Stimulated activated CD4-positive, alpha-beta T cell treated with anti-CD3 and anti-CD28 coated beads, Interleukin-1b, Interleukin-23, amount 100 ng/mL, for 24 hours (primary cell): ENCODE measurements around the gene RANBP17.
"Not testable (repeated sequence)": the region's sequence is repeated elsewhere in the genome, so short reads cannot be mapped to it uniquely, and the experiment has no call there.

Experiments used
- DNase-seq, 4 experiments: peaks; one replicate each; pipeline ENCODE4 v3.0.0-alpha.2; 2020; ENCODE audit warnings: low read depth in 4 of 4, low spot score in 1 of 4

The RANBP17 gene

DNA sequence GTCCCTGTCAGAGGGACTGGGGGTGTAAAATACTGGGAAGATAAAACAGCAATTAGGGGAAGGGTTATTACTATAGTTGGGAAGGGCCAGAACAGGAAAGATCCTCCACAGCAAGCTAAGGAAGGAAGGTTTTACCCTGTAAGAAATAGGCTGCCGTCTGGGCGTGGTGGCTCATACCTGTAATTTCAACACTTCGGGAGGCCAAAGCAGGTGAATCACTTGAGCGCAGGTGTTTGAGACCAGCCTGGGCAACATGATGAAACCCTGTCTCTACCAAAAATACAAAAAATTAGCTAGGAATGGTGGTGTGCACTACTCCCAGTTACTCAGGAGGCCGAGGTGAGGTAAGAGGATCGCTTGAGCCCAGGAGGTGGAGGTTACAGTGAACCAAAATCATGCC is 282.1 kb downstream of the RANBP17 start:
- DNase-seq, result no peak

GRCh38 chr5:171149333-171149732 is 287.5 kb downstream of the RANBP17 start:
- no peak for DNase-seq

GRCh38 chr5:171149772-171150171 is 288.0 kb downstream of the RANBP17 start:
- no peak for DNase-seq

GRCh38 chr5:171152382-171152781 is 290.6 kb downstream of the RANBP17 start:
- no peak for DNase-seq

GRCh38 chr5:171155621-171156020 is 293.8 kb downstream of the RANBP17 start:
- no peak for DNase-seq

DNA sequence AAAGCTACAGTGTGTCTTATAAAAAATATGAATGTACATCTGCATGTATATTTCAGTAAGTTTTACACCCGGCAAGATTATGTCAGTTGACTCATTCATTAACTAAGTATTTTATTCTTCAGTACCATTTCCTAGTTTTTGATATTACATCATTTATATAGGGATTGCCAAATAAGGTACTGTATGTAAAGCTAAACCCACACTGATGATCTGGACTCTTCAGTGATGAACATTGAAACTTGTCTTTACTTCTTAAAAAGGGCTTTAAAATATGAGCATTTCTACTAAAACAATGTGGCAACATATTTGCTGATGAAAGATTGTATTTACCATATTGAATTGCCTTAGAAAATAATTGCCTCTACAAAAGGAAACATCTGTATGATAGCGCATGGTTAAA is 295.5 kb downstream of the RANBP17 start:
- DNase-seq, result no peak

GRCh38 chr5:171157775-171158174 is 296.0 kb downstream of the RANBP17 start:
- no peak for DNase-seq

GRCh38 chr5:171158581-171158980 is 296.8 kb downstream of the RANBP17 start:
- DNase-seq, result no peak

- DNase-seq, result no peak
These were observed 300.3 kb downstream of the RANBP17 start for GRCh38 chr5:171162165-171162564.

GRCh38 chr5:171162596-171162995 is 300.8 kb downstream of the RANBP17 start:
- no peak for DNase-seq

DNA sequence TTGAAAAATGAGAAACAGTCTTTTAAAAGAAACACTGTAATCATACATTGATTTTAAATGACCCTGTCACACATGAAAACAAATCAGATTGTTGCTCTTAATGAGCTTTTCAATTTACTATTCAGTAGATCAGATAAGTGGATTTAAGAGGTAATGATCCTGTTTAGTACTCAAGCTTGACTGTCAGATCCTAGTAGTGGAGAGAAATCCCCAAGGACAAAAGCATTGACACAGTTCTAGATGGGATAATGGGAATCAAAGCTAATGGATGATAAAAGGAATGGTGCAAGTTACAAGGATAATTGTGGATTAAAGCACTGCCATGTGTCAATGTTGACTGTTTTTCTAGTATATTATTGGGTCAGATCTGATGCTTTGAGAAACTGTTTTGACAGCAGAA is 304.9 kb downstream of the RANBP17 start:
- DNase-seq, result no peak

DNA sequence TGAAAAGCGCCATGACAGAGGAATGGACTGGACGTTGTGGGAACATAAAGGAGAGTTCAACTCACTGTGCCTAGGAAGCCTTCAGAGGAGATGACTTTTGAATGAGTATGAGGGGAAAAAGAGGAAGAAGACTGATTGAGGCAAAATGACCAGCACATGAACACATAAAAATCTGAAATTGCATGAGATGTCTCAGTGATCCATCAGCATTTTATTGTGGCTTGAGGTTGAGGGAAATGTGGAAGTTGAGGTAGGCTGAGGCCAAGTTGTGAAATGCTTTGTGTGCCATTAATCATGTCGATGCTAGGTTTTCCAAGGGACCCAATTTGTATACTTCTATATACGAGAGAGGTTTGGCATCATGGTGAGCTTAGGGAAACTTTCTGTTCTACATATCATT is 306.4 kb downstream of the RANBP17 start:
- no peak for DNase-seq

- not testable (repeated sequence) for DNase-seq
These were observed 313.1 kb downstream of the RANBP17 start for GRCh38 chr5:171174960-171175359.

DNA sequence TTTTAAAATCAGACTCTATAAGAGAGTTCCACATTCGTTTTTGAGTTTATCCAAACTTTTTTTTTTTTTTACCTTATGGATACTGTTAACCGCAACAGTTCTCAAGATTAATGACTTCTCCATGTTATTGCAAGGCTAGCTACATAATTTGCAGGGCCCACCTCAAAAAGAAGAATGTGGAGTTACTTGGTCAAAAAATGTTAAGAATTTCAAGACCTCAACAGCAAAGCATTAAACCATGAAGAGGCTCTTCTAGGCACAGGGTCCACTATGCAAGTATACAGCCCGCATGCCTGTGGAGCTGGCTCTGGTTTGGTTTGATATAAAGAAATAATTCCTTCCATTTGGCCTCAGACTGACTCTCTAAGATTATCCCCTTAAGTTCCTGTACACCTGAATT is 313.9 kb downstream of the RANBP17 start:
- no peak for DNase-seq

- DNase-seq, result not testable (repeated sequence)
These were observed 316.4 kb downstream of the RANBP17 start for GRCh38 chr5:171178190-171178589.

DNA sequence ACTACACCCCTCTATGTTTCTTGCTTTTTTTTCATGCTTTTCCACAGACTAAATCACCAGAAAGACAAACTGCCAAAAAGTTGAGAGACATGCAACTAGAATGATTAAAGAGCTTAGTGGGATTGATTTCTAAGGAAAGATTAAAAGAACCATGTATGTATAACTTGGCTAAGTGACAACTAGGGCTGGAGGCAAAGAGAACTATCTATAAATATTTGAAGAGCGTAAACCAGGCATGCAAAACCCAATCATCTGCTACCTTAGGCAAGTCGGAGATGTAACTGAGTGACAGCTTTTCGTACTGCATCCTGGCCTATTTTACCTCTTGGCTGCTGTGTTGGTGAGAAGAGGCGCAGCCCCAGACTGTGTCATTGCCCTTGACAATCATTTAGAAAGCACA is 326.2 kb downstream of the RANBP17 start:
- DNase-seq, result no peak

- no peak for DNase-seq
These were observed 327.6 kb downstream of the RANBP17 start for GRCh38 chr5:171189442-171189841.

GRCh38 chr5:171192111-171192510 is 330.3 kb downstream of the RANBP17 start:
- DNase-seq, result no peak

- no peak for DNase-seq
These were observed 339.5 kb downstream of the RANBP17 start for GRCh38 chr5:171201310-171201709.

DNA sequence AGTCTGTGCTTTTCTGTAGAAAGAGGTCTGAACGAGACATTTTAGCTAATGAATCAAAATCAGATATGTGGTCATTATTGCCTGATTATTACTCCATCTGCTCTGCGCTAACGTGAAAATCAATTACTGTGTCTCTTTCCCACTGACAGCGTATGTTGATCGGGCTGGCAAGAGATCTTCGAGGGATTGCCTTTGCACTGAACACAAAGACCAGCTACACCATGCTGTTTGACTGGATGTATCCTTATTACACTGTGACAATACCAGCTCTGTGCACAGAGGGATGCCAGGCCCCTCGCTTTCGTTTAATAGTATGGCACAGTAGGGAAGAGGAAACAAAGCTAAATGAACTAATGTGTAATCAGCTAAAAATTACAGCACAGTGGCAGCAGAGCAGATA is 343.6 kb downstream of the RANBP17 start:
- no peak for DNase-seq

GRCh38 chr5:171207256-171207847 is 345.5 kb downstream of the RANBP17 start:
- DNase-seq, result peak in 1 of 4 experiments; percentile 4

- DNase-seq, result no peak
These were observed 360.1 kb downstream of the RANBP17 start for GRCh38 chr5:171221916-171222315.

GRCh38 chr5:171223927-171224326 is 362.1 kb downstream of the RANBP17 start:
- DNase-seq, result no peak
